HepG2 (cell line): ENCODE measurements around the gene TRPV2. TPM values are rescaled to one million over a fixed set of nuclear protein-coding genes. Genes with fewer than 3 reads are reported as not detected.

ENCODE experiments used
- ARID5B ChIP-seq: IDR thresholded peaks from 2 replicates; pipeline ENCODE4 v1.4.0; 2020; ENCODE audit warnings: mild to moderate bottlenecking, missing genetic modification reagents
- BCL6 ChIP-seq: IDR thresholded peaks from 2 replicates; pipeline ENCODE4 v1.6.1; 2016; ENCODE audit warnings: missing genetic modification reagents, missing compliant biosample characterization
- DNMT1 ChIP-seq: sonication (generic); formaldehyde crosslinking; IDR thresholded peaks from 2 replicates; pipeline ENCODE4 v1.5.1; 2020; ENCODE audit warnings: mild to moderate bottlenecking, missing genetic modification reagents
- HHEX ChIP-seq: IDR thresholded peaks from 2 replicates; pipeline ENCODE4 v1.6.1; 2016; ENCODE audit warnings: control low read depth
- HNF4A ChIP-seq: sonication (generic); formaldehyde crosslinking; IDR thresholded peaks from 2 replicates; pipeline ENCODE4 v1.4.0; 2020; ENCODE audit warnings: missing genetic modification reagents
- ISL2 ChIP-seq: sonication (generic); formaldehyde crosslinking; IDR thresholded peaks from 2 replicates; pipeline ENCODE4 v1.5.0; 2020; ENCODE audit warnings: missing genetic modification reagents
- MATR3 ChIP-seq: sonication (generic); formaldehyde crosslinking; IDR thresholded peaks from 2 replicates; pipeline ENCODE4 v1.4.0; 2020; ENCODE audit warnings: missing genetic modification reagents
- MAX ChIP-seq: IDR thresholded peaks from 2 replicates; pipeline ENCODE4 v1.6.1; 2012; ENCODE audit warnings: inconsistent platforms
- MTERF4 ChIP-seq: sonication (generic); formaldehyde crosslinking; IDR thresholded peaks from 2 replicates; pipeline ENCODE4 v1.8.0; 2023; ENCODE audit warnings: mild to moderate bottlenecking, missing genetic modification reagents
- PITX1 ChIP-seq: sonication (generic); formaldehyde crosslinking; IDR thresholded peaks from 2 replicates; pipeline ENCODE4 v1.5.1; 2020; ENCODE audit warnings: mild to moderate bottlenecking, missing genetic modification reagents
- SRSF9 ChIP-seq: fragments of 200-400 bp; formaldehyde crosslinking; IDR thresholded peaks from 2 replicates; pipeline ENCODE4 v1.6.1; 2018; ENCODE audit warnings: borderline replicate concordance, mild to moderate bottlenecking, low read depth, low read length; ENCODE audit not compliant: insufficient read depth, poor library complexity, severe bottlenecking
- TFAP4 ChIP-seq: sonication (generic); IDR thresholded peaks from 2 replicates; pipeline ENCODE4 v1.6.1; 2016; ENCODE audit warnings: low read depth, borderline replicate concordance
- ZNF143 ChIP-seq: sonication (generic); formaldehyde crosslinking; IDR thresholded peaks from 2 replicates; pipeline ENCODE4 v1.4.0; 2020; ENCODE audit warnings: missing genetic modification reagents
- ZNF234 ChIP-seq: sonication (generic); formaldehyde crosslinking; conservative IDR thresholded peaks from 2 replicates; pipeline ENCODE4 v1.5.1; 2020; ENCODE audit warnings: mild to moderate bottlenecking, missing genetic modification reagents
- ZNF503 ChIP-seq: sonication (generic); formaldehyde crosslinking; IDR thresholded peaks from 2 replicates; pipeline ENCODE4 v1.4.0; 2020; ENCODE audit warnings: missing genetic modification reagents
- ZNF556 ChIP-seq: sonication (generic); formaldehyde crosslinking; IDR thresholded peaks from 2 replicates; pipeline ENCODE4 v1.4.0; 2020; ENCODE audit warnings: mild to moderate bottlenecking, missing genetic modification reagents, borderline replicate concordance
- ZNF770 ChIP-seq: sonication (generic); formaldehyde crosslinking; IDR thresholded peaks from 2 replicates; pipeline ENCODE4 v1.5.0; 2020; ENCODE audit warnings: mild to moderate bottlenecking, missing genetic modification reagents
- polyA plus RNA-seq, 8 experiments: library from polyadenylated mRNA; depleted of rRNA in 3 of 8; stranded (reverse) in 7 of 8; unstranded in 1 of 8; fragments of >200 nt; fragmentation: Illumina TruSeq in 4 of 8; extraction: Trizol in 4 of 8; gene quantifications; 2 replicates each; pipeline versions ENCODE4 v1.2.1 to v1.2.3, GENCODE V29; 2011 to 2016; ENCODE audit warnings: low read depth in 4 of 8, missing spikeins in 1 of 8, mixed read lengths in 1 of 8; ENCODE audit not compliant: insufficient read depth in 1 of 8
- total RNA-seq, 5 experiments: library from RNA; depleted of rRNA; stranded (reverse); fragments of >200 nt; fragmentation: Illumina TruSeq; extraction: Trizol; gene quantifications; 2 replicates each; pipeline ENCODE4 v1.2.3, GENCODE V29; 2016; ENCODE audit warnings: low read depth in 1 of 5
- TF ChIP-seq, protein P1 (sequence below): sonication (generic); formaldehyde crosslinking; conservative IDR thresholded peaks from 2 replicates; pipeline ENCODE4 v1.8.0; 2022; ENCODE audit warnings: low read depth, missing genetic modification reagents

Gene TRPV2
- total and polyA plus RNA-seq, 2 of the 13 experiments (the other 11 are each of a cell fraction or from before 2014, with no cell fraction given): 13.6 to 21.3 TPM

DNA sequence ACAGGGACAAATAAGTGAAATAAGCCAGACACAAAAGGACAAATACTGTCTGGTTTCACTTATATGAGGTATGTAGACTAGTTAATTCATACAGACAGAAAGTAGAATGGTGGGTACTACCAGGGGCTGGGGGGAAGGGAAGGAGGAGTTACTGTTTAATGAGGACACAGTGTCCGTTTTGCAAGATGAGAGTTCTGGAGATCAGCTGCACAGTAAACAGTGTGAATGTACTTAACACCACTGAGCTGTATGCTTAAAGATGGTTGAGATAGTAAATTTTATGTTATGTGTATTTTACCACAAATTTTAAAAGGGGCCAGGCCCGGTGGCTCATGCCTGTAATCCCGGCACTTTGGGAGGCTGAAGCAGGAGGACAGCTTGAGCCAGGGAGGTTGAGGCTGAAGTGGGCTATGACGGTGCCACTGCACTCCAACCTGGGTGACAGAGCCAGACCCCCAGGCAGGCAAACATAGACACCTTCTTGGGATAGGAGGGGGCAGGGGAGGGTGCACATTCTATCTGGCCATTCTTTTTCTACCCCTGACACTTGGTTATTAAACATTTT, 53.1 kb downstream of the TRPV2 start (continued):
- TF ChIP-seq ZNF503 (CRISPR knock-in tag) (no peak), ZNF770 (CRISPR knock-in tag) (peak; percentile 98), BCL6 (CRISPR knock-in tag) (peak; percentile 61), ZNF143 (no peak), ZNF234 (CRISPR knock-in tag) (no peak), TFAP4 (peak; percentile 61; the same call in 1 of the 2 replicates), MTERF4 (CRISPR knock-in tag) (no peak), ARID5B (CRISPR knock-in tag) (peak; percentile 25; the same call in 1 of the 2 replicates), HNF4A (CRISPR knock-in tag) (peak; percentile 39; the same call in 1 of the 2 replicates), SRSF9 (no peak), DNMT1 (CRISPR knock-in tag) (no peak), MATR3 (CRISPR knock-in tag) (no peak), PITX1 (CRISPR knock-in tag) (peak; percentile 45), HHEX (peak; percentile 91), ISL2 (CRISPR knock-in tag) (0 out of 2 replicates have a peak, but pooled peaks have one; percentile 39), ZNF556 (CRISPR knock-in tag) (no peak), MAX (0 out of 2 replicates have a peak, but pooled peaks have one; percentile 14)
- TF ChIP-seq, protein P1, sequence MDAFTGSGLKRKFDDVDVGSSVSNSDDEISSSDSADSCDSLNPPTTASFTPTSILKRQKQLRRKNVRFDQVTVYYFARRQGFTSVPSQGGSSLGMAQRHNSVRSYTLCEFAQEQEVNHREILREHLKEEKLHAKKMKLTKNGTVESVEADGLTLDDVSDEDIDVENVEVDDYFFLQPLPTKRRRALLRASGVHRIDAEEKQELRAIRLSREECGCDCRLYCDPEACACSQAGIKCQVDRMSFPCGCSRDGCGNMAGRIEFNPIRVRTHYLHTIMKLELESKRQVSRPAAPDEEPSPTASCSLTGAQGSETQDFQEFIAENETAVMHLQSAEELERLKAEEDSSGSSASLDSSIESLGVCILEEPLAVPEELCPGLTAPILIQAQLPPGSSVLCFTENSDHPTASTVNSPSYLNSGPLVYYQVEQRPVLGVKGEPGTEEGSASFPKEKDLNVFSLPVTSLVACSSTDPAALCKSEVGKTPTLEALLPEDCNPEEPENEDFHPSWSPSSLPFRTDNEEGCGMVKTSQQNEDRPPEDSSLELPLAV (CRISPR knock-in tag): no peak
